ENCODE measurements around the gene SUPT6H.

The SUPT6H gene

GRCh38 chr17:28661635-28662526, at the start of gene SUPT6H, which contains the start of gene SDF2:
SUPT6H (plus strand) TSS chr17:28662205; CDS start chr17:28673402, 11,197 bp downstream.
SDF2 (minus strand) TSS chr17:28661906; CDS start chr17:28661876, 30 bp downstream.
- TF ChIP-seq, protein P1, sequence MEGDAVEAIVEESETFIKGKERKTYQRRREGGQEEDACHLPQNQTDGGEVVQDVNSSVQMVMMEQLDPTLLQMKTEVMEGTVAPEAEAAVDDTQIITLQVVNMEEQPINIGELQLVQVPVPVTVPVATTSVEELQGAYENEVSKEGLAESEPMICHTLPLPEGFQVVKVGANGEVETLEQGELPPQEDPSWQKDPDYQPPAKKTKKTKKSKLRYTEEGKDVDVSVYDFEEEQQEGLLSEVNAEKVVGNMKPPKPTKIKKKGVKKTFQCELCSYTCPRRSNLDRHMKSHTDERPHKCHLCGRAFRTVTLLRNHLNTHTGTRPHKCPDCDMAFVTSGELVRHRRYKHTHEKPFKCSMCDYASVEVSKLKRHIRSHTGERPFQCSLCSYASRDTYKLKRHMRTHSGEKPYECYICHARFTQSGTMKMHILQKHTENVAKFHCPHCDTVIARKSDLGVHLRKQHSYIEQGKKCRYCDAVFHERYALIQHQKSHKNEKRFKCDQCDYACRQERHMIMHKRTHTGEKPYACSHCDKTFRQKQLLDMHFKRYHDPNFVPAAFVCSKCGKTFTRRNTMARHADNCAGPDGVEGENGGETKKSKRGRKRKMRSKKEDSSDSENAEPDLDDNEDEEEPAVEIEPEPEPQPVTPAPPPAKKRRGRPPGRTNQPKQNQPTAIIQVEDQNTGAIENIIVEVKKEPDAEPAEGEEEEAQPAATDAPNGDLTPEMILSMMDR (IDR thresholded peaks at IDR 0.05; ENCODE audit: low read depth, low read length): no peak
- H3K4me3 ChIP-seq (replicated peaks in 1 of 2; ENCODE audit: low read depth in 2 of 2, low read length in 2 of 2): peak within 1 kb of the TSS; percentile 77 to 91
- DNase-seq (ENCODE audit: low read depth in 2 of 2): peak; percentile 84 to 87

- TF ChIP-seq, protein P1 (IDR thresholded peaks at IDR 0.05; ENCODE audit: low read depth, low read length): no peak
- no peak for DNase-seq (ENCODE audit: low read depth in 2 of 2)
- no peak overlapping the region for H3K4me3 ChIP-seq (replicated peaks in 1 of 2; ENCODE audit: low read depth in 2 of 2, low read length in 2 of 2)
Observed at GRCh38 chr17:28612531-28612930, 49.5 kb upstream of the SUPT6H start.

- H3K4me3 ChIP-seq (replicated peaks in 1 of 2; ENCODE audit: low read depth in 2 of 2, low read length in 2 of 2): no peak overlapping the region
- DNase-seq (ENCODE audit: low read depth in 2 of 2): peak; percentile 49 to 59
Observed at GRCh38 chr17:28612936-28613872, 48.8 kb upstream of the SUPT6H start.

GRCh38 chr17:28613931-28614381, 48.0 kb upstream of the SUPT6H start, which contains the start of gene RSKR:
RSKR (minus strand) TSS chr17:28614185; CDS start chr17:28614161, 24 bp downstream.
- no peak within 1 kb of the TSS for H3K4me3 ChIP-seq (replicated peaks in 1 of 2; ENCODE audit: low read depth in 2 of 2, low read length in 2 of 2)
- TF ChIP-seq, protein P1 (IDR thresholded peaks at IDR 0.05; ENCODE audit: low read depth, low read length): no peak
- no peak for DNase-seq (ENCODE audit: low read depth in 2 of 2)

More at GRCh38 chr17:28612936-28613872, 48.8 kb upstream of the SUPT6H start:
- TF ChIP-seq, protein P1 (IDR thresholded peaks at IDR 0.05; ENCODE audit: low read depth, low read length): peak; percentile 75

DNA sequence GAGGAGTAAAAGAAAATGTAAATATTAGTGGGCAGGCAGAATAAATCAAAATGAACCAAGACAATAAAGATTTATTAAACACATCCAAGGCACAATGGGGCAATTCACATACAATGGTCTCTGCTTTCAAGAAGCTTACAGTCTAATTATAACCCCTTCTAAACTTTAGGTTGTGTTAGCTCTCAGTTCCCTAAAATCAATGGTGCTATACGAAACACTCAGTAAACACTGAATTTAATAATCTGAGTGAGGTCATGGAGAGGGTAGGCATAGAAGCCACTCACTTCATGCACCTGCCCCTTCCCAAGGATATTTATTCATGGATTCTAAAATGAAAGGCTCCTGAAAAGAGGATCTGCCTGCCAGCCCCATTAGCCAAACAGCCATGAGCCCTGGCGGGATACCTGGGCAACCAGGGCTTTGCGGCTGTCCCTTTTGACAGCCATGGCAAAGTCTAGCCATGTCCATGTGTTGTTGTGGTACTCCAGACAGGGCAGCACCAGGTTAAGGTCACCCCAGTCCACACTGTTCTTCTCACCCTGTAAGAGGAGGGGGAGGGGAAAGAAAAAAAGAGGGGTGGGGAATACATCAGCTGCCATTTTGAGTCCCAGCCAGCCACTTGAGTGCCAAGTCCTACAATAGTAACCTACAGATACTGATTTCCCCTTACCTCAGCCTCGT, 46.6 kb upstream of the SUPT6H start:
- TF ChIP-seq, protein P1 (IDR thresholded peaks at IDR 0.05; ENCODE audit: low read depth, low read length): no peak
- no peak for DNase-seq (ENCODE audit: low read depth in 2 of 2)
- no peak overlapping the region for H3K4me3 ChIP-seq (replicated peaks in 1 of 2; ENCODE audit: low read depth in 2 of 2, low read length in 2 of 2)

DNA sequence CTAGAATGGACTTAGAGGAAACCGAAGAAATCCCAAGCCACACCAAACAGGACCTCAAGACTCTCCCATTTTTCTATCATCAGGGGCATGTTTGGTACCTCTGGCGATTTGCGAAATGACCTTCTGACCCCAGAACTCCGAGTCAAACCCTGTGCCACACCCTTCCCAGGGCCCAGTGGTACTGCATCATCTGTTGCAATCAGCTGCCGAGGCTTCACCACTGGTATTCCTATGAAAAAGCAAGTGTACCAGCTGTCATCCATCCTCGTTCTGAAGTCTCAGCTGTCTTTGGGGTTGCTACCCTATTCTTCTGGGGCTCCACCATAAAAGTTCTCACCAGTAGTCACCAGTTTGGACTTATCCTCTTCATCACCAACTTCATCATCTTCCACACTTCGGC, 45.7 kb upstream of the SUPT6H start:
- no peak for DNase-seq (ENCODE audit: low read depth in 2 of 2)
- TF ChIP-seq, protein P1 (IDR thresholded peaks at IDR 0.05; ENCODE audit: low read depth, low read length): no peak

More for the DNA sequence above, 45.7 kb upstream of the SUPT6H start:
- H3K4me3 ChIP-seq (replicated peaks in 1 of 2; ENCODE audit: low read depth in 2 of 2, low read length in 2 of 2): no peak overlapping the region
